GM23338 (cell line): ENCODE data around the gene KRTAP5-1.

Experiments
- CTCF ChIP-seq, 2 experiments: fragments of 200-600 bp in 1 of 2; sonication (generic) in 1 of 2; conservative IDR thresholded peaks; 2 replicates each; pipeline versions ENCODE4 v1.5.1 to v1.6.1; 2016 to 2017; ENCODE audit warnings: antibody characterized with exemption in 2 of 2, low read depth in 2 of 2, mild to moderate bottlenecking in 2 of 2, moderate library complexity in 1 of 2
- EZH2 ChIP-seq: fragments of 200-600 bp; sonication (generic); IDR thresholded peaks from one replicate; pipeline ENCODE4 v1.8.0; 2017; ENCODE audit warnings: antibody characterized with exemption, mild to moderate bottlenecking, low read depth; ENCODE audit not compliant: unreplicated experiment
- EZH2phosphoT487 ChIP-seq: fragments of 200-600 bp; sonication (generic); IDR thresholded peaks from one replicate; pipeline ENCODE4 v1.8.1; 2018; ENCODE audit warnings: antibody characterized with exemption; ENCODE audit not compliant: unreplicated experiment

DNA sequence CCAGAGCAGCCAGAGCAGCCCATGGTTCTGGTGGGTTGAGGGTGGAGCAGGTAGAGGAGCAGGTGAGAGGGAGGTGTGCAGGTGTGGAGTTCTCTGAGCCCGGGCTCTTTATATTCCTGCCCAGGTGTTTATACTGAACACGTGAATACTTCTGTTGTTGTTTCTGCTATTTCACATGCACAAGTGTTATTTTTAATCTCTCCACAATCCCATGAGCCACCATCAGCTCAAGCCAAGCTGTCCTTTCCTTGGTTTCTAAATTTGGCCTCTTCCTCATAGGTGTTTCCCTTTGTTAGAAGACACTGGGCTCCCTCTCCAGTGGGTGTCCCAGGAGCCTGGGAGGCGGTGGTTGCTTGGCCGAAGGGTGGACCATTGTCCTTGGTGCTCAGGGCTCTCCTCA lies 23.3 kb upstream of the KRTAP5-1 start, which contains the start of gene KRTAP5-3:
- TF ChIP-seq CTCF (conservative IDR thresholded peaks at IDR 0.05; ENCODE audit: low read depth in 2 of 2) (no peak), EZH2phosphoT487 (no peak), EZH2 (no peak)
